Fibroblast of skin of right quadriceps (primary cell): ENCODE measurements around the gene ZNF750.

Source experiments
- DNase-seq: peaks from one replicate; pipeline ENCODE4 v3.0.0-alpha.2; 2013

Gene ZNF750

GRCh38 chr17:82839617-82840292, at the start of gene ZNF750:
Gene ZNF750, minus strand, starts transcription at chr17:82840022. Its CDS starts 7,568 bp downstream, at chr17:82832454.
- DNase-seq = no peak

GRCh38 chr17:82888583-82889495, 49.0 kb upstream of the ZNF750 start:
- no peak for DNase-seq

GRCh38 chr17:82887255-82888164, 47.7 kb upstream of the ZNF750 start:
- peak; percentile 20 for DNase-seq

- no peak for DNase-seq
Observed at GRCh38 chr17:82884970-82885353, 45.1 kb upstream of the ZNF750 start.

GRCh38 chr17:82884341-82884969, 44.6 kb upstream of the ZNF750 start:
- DNase-seq = no peak

- DNase-seq = no peak
Observed at GRCh38 chr17:82883419-82884031, 43.7 kb upstream of the ZNF750 start.

GRCh38 chr17:82882715-82883418, 43.0 kb upstream of the ZNF750 start:
- no peak for DNase-seq

- no peak for DNase-seq
Observed at GRCh38 chr17:82881900-82882714, 42.3 kb upstream of the ZNF750 start.

GRCh38 chr17:82881324-82881823, 41.6 kb upstream of the ZNF750 start:
- no peak for DNase-seq

- DNase-seq = no peak
Observed at GRCh38 chr17:82880620-82881323, 41.0 kb upstream of the ZNF750 start.

- DNase-seq = no peak
Observed at GRCh38 chr17:82879241-82879640, 39.4 kb upstream of the ZNF750 start.

GRCh38 chr17:82878527-82878926, 38.7 kb upstream of the ZNF750 start:
- no peak for DNase-seq

- peak; percentile 52 for DNase-seq
Observed at GRCh38 chr17:82876602-82877379, 37.0 kb upstream of the ZNF750 start.

- DNase-seq = no peak
Observed at GRCh38 chr17:82876149-82876548, 36.3 kb upstream of the ZNF750 start.

GRCh38 chr17:82875407-82875856, 35.6 kb upstream of the ZNF750 start:
- DNase-seq = no peak

GRCh38 chr17:82874011-82874835, 34.4 kb upstream of the ZNF750 start:
- DNase-seq = no peak

- no peak for DNase-seq
Observed at GRCh38 chr17:82873521-82873920, 33.7 kb upstream of the ZNF750 start.
